Stomach smooth muscle (tissue), 2 donors: ENCODE data around the gene TAB2.

ENCODE experiments used
- H3K27ac ChIP-seq: one replicate; pipeline ENCODE4 v1.7.0; 2013; ENCODE audit warnings: mild to moderate bottlenecking, low read length, inconsistent platforms
- H3K27me3 ChIP-seq, 2 donors: one replicate each; pipeline ENCODE4 v1.7.0; 2013; ENCODE audit warnings: low read length in 2 of 2; ENCODE audit not compliant: insufficient read depth in 2 of 2, control insufficient read depth in 1 of 2
- H3K36me3 ChIP-seq, 2 donors: one replicate each; pipeline ENCODE4 v1.7.0; 2013; ENCODE audit warnings: low read length in 2 of 2; ENCODE audit not compliant: control insufficient read depth in 2 of 2, insufficient read depth in 2 of 2
- H3K4me1 ChIP-seq: one replicate; pipeline ENCODE4 v1.7.0; 2013; ENCODE audit warnings: low read length; ENCODE audit not compliant: control insufficient read depth, insufficient read depth
- H3K4me3 ChIP-seq, 2 donors: one replicate each; pipeline ENCODE4 v1.7.0; 2013; ENCODE audit warnings: low read length in 2 of 2
- H3K9ac ChIP-seq, 2 donors: one replicate each; pipeline ENCODE4 v1.7.0; 2013; ENCODE audit warnings: low read length in 2 of 2, mild to moderate bottlenecking in 1 of 2
- H3K9me3 ChIP-seq, 2 donors: one replicate each; pipeline ENCODE4 v1.7.0; 2013; ENCODE audit warnings: low read length in 2 of 2; ENCODE audit not compliant: control insufficient read depth in 2 of 2
- donor health status: healthy.
- donor health status: Pancreatic carcinoma.

TAB2 gene

DNA sequence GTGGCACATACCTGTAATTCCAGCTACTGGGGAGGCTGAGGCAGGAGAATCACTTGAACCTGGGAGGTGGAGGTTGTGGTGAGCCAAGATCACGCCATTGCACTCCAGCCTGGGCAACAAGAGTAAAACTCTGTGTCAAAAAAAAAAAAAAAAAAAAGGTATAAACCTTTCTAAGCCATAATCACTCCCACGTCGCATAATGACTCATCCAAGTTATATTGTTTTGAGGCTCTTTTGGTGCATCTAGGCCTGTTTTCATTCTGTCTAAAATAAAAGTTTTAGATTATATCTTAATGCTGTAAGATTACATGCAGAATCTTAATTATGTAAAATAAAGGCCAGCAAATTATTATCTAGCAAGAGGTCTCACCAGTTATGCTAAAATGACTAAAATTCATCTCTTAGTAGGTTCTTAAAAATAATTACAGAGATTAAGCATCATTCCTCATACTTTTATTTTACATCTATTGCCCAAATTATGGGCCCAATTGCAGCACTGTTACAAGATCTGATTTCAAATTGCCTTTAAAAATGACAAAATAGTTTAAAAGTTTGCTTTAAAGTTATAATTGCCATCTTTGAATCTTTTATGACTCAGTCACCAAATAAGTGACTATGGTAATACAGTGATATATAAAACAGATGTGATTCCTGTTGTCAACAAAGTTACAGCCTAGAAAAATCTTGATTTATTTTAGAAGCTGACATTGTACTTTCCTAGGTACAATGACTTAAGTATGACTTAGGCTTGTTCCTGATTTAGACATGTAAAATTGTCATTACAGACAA, 72.2 kb downstream of the TAB2 start:
- H3K9me3 ChIP-seq, result no peaks in the 10 kb centered on the region
- no peak overlapping the region for H3K4me3 ChIP-seq
- H3K9ac ChIP-seq, result no peak overlapping the region
- H3K4me1 ChIP-seq, result no peaks in the 10 kb centered on the region
- no peak overlapping the region for H3K27ac ChIP-seq
- no peaks in the 10 kb centered on the region for H3K27me3 ChIP-seq
- no peaks in the 10 kb centered on the region for H3K36me3 ChIP-seq

DNA sequence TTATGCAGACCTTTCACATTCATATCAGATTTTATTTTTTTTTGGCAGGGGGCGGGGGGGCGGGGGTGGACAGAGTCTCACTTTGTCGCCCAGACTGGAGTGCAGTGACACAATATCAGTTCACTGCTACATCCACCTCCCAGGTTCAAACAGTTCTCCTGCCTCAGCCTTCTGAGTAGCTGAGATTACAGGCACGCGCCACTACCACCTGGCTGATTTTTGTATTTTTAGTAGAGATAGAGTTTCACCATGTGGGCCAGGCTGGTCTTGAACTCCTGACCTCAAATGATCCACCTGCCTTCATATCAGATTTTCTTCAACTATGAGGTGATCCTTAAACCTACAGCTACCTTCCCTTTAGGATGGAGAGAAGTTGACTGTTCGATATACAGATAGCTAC, 74.6 kb downstream of the TAB2 start:
- H3K4me1 ChIP-seq, result no peaks in the 10 kb centered on the region
- no peak overlapping the region for H3K9ac ChIP-seq
- H3K27me3 ChIP-seq, result no peaks in the 10 kb centered on the region
- H3K4me3 ChIP-seq, result no peak overlapping the region
- H3K27ac ChIP-seq, result no peak overlapping the region
- no peaks in the 10 kb centered on the region for H3K36me3 ChIP-seq
- H3K9me3 ChIP-seq, result no peaks in the 10 kb centered on the region

DNA sequence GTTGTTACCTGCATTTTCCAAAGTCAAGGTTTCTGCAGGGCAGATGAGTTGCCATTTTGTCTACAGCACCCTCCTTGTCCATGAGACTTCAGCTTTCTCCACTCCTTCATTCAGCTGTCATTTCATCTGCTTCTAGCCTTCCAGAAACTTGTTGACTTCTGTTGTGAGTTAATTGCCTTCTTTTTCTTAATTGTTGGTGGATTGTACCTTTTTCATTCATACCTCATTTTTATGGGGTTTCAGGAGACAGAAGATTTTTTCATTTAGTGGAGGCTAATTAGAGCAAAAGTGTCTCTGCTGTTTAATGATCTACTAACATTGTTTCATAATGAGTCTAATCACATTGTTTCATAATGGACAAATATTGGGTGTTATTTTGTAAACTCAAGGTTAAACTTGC, 75.0 kb downstream of the TAB2 start:
- H3K9ac ChIP-seq, result no peak overlapping the region
- H3K27ac ChIP-seq, result no peak overlapping the region
- no peaks in the 10 kb centered on the region for H3K4me1 ChIP-seq

DNA sequence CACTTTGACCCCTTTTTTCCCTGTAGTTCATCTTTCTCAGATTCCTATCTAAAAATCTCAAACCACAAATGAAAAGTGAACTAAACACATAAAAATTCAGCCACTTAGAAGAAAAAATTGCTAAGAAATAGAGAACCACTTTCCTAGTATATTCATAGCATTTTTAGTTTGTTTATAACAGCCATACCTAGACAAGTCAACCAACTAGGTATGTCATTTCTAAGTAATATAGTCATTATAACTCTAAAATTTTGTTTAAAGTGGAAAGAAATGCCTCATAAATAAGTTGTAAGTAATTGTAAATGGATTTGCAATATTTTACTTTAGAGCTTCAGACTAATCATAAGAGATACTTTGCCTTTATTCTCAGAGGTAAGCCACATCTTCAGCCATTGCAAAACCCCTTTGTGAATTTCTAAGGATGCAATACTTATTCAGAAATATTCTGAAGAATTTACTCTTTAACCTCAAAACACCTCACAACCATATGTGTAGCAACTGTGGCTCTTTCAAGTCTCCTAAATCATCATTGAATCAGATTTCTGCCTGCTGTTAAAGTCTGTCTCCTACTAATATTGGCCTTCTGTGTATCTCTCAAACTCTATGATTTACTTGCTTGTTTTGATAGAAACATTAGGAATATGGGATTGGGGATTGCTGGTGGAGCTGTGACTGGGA, 75.6 kb downstream of the TAB2 start:
- H3K4me1 ChIP-seq, result no peaks in the 10 kb centered on the region
- peaks cover 2 to 3% of the 10 kb centered on the region in 2 donors for H3K36me3 ChIP-seq
- H3K27ac ChIP-seq, result no peak overlapping the region
- H3K27me3 ChIP-seq, result no peaks in the 10 kb centered on the region
- H3K4me3 ChIP-seq, result no peak overlapping the region
- H3K9ac ChIP-seq, result no peak overlapping the region
- no peaks in the 10 kb centered on the region for H3K9me3 ChIP-seq

More for the DNA sequence above, 75.0 kb downstream of the TAB2 start:
- Histone ChIP-seq H3K36me3 (no peaks in the 10 kb centered on the region), H3K9me3 (no peaks in the 10 kb centered on the region), H3K27me3 (no peaks in the 10 kb centered on the region), H3K4me3 (no peak overlapping the region)

DNA sequence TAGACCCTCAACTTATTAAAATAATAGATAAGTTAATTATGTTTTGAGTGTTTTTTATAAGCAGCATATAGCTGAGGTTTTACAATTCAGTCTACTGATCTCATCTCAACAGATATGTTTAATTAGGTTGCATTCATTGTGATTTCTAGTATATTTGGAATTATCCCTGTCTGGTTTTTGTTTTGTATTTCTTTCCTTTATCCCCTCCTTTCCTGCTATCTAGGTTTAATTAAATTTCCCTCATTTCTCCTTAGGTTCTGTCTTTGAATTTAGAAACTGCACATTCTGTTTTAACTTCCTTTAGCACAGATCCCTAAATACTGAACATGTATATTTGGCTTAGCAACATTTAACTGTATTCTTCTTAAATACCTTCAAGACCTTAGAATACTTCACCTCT, 77.7 kb downstream of the TAB2 start:
- Histone ChIP-seq H3K4me1 (no peaks in the 10 kb centered on the region), H3K9ac (no peak overlapping the region), H3K4me3 (no peak overlapping the region), H3K27me3 (no peaks in the 10 kb centered on the region), H3K36me3 (peaks cover 5% of the 10 kb centered on the region in 2 donors), H3K9me3 (no peaks in the 10 kb centered on the region), H3K27ac (no peak overlapping the region)

DNA sequence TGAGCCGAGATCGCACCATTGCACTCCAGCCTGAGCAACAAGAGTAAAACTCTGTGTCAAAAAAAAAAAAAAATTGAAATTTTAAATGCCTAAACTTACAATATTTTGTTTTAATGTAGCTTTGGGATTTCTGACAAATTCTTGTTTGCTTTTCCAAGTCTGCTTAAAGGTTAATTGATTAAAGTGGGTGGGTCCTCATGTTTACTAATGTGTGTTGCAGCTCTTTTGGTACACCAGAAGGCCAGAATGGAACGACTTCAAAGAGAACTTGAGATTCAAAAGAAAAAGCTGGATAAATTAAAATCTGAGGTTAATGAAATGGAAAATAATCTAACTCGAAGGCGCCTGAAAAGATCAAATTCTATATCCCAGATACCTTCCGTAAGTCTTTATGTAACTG, 79.9 kb downstream of the TAB2 start:
- Histone ChIP-seq H3K27me3 (no peaks in the 10 kb centered on the region), H3K36me3 (peaks cover 12 to 13% of the 10 kb centered on the region in 2 donors), H3K27ac (no peak overlapping the region), H3K9me3 (no peaks in the 10 kb centered on the region), H3K9ac (no peak overlapping the region), H3K4me3 (no peak overlapping the region), H3K4me1 (no peaks in the 10 kb centered on the region)

DNA sequence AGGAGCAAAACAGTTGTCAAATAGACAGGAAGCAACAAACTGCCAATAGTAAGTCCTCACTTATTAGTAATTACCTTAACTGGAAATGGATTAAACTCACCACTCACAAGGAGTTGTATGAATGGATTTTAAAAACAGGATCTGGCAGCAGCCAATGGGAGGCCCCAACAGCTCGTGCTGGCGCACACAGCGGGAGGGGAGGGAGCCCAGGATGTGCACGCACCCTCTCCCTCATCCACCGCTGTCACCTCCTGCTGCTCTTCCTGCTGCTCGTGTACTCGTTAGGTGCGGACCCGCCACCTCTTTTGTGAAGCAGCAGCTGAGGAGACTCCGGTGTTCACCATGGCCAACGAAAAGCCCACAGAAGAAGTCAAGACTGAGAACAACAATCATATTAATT, 82.5 kb downstream of the TAB2 start, which contains the start of gene SUMO4:
Gene SUMO4, plus strand, starts transcription at position 213 of the 400 bp plus-strand sequence. Its CDS starts 130 bp downstream, at position 343.
- peaks cover 14 to 17% of the 10 kb centered on the region in 2 donors for H3K36me3 ChIP-seq
- no peaks in the 10 kb centered on the region for H3K9me3 ChIP-seq

DNA sequence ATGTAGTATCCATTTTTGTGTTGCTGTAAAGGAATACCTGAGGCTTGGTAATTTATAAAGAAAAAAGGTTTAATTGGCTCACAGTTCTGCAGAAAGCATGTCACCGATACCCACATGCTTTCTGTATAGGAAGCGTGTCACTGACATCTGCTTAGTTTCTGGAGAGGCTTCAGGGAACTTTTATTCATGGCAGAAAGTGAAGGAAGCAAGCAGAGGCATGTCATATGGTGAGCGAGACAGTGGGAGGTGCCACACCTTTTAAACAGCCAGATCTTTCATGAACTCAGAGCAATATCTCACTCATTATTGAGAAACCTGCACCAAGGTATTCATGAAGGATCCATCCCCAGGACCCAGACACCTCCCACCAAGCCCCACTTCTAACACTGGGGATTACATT, 86.0 kb downstream of the TAB2 start:
- Histone ChIP-seq H3K36me3 (peaks cover 12 to 17% of the 10 kb centered on the region in 2 donors), H3K9me3 (no peaks in the 10 kb centered on the region)

More for the DNA sequence above, 82.5 kb downstream of the TAB2 start, which contains the start of gene SUMO4:
- H3K4me3 ChIP-seq, result no peak within 1 kb of the TSS
- no peaks in the 10 kb centered on the region for H3K4me1 ChIP-seq
- no peak within 1 kb of the TSS for H3K9ac ChIP-seq
- no peaks in the 10 kb centered on the region for H3K27me3 ChIP-seq
- H3K27ac ChIP-seq, result no peak within 1 kb of the TSS

DNA sequence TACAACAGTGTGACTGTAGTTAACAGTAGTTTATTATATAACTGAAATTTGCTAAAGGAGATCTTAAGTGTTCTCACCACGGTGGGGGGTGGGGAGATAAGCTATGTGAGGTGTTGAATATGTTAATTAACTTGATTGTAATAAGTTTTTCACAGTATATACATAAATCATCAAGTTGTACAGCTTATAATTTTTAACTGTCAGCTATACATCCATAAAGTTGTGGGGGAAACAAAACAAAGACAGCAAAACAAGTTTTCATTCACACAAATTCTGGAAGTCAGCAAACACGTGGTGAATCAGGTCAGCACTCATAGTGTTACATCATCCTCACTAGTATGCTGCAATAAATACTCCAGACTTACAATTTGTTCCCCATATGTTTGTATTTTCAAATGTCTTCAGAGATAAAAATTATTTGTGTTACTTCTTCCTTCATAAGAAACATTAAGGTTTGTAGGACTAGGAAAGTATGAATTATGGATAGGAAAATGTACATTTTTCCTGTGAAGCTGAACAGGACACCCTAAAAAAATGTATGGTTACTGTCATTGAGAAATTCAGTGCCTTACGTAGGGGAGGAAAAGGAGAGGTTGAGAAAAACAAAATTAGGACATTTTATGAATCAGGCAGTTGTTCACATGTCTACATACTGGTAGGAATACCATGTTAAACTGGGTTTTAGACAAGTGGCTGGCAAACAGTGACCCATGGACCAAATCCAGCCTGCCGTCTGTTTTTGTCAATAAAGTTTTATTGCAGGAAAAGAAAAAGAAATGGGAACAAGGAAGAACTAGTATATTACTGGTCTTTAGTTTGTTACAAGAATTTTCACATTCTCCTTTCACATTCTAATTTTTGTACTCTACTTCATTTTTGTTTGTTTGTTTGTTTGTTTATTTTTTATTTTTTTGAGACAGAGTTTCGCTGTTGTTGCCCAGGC, 88.6 kb downstream of the TAB2 start:
- no peak overlapping the region for H3K4me3 ChIP-seq
- no peaks in the 10 kb centered on the region for H3K9me3 ChIP-seq
- no peak overlapping the region for H3K9ac ChIP-seq
- H3K36me3 ChIP-seq, result peaks cover 9 to 10% of the 10 kb centered on the region in 2 donors
- H3K4me1 ChIP-seq, result no peaks in the 10 kb centered on the region
- no peak overlapping the region for H3K27ac ChIP-seq
- no peaks in the 10 kb centered on the region for H3K27me3 ChIP-seq

More for the DNA sequence above, 86.0 kb downstream of the TAB2 start:
- Histone ChIP-seq H3K4me1 (no peaks in the 10 kb centered on the region), H3K27me3 (no peaks in the 10 kb centered on the region), H3K27ac (no peak overlapping the region), H3K9ac (no peak overlapping the region), H3K4me3 (no peak overlapping the region)

DNA sequence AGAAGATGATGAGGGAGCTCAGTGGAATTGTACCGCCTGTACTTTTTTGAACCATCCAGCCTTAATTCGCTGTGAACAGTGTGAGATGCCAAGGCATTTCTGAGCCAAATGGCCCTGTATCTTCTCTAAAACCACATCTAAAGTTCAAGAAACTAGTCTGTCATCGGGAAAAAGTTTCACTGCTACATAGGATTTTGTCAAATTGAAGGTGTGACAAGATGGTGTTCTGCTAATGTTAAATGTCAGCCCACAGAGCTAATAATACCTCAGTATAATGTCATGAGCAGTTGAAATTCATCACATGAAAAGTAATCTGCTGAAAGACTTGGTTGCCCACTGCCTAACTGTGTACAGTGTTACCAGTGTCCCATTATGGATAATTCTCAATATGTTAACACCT, 92.1 kb downstream of the TAB2 start:
- H3K27ac ChIP-seq, result no peak overlapping the region

More for the DNA sequence above, 92.1 kb downstream of the TAB2 start:
- Histone ChIP-seq H3K9me3 (no peaks in the 10 kb centered on the region), H3K9ac (no peak overlapping the region), H3K4me1 (no peaks in the 10 kb centered on the region), H3K27me3 (no peaks in the 10 kb centered on the region), H3K4me3 (no peak overlapping the region), H3K36me3 (peaks cover 5 to 9% of the 10 kb centered on the region in 2 donors)
